Measurements from ENCODE around the gene FPR3.

The FPR3 gene

GRCh38 chr19:51820011-51820410, 25.1 kb downstream of the FPR3 start:
- H2BK120ac ChIP-seq (ENCODE audit: low read depth, low read length) = no peak overlapping the region
- 79% methylated on average over 2 of the region's 3 CpGs for WGBS
- H3K27ac ChIP-seq (ENCODE audit: low read length, poor library complexity, severe bottlenecking) = no peak overlapping the region

GRCh38 chr19:51820831-51821446, 26.0 kb downstream of the FPR3 start:
- 67% methylated on average over 7 of the region's 7 CpGs for WGBS

More at GRCh38 chr19:51820011-51820410, 25.1 kb downstream of the FPR3 start:
- Histone ChIP-seq H4K8ac (ENCODE audit: low read length) (no peak overlapping the region), H3K4ac (ENCODE audit: low read depth in 1 of 2, low read length in 2 of 2) (no peak overlapping the region), H3K79me1 (replicated peaks; ENCODE audit: low read length, poor library complexity, severe bottlenecking) (no peaks in the 10 kb centered on the region), H2AFZ (ENCODE audit: low read depth, low read length) (no peak overlapping the region), H3K18ac (ENCODE audit: low read depth in 1 of 2, low read length in 2 of 2) (no peak overlapping the region), H2AK5ac (ENCODE audit: low read length, severe bottlenecking) (no peak overlapping the region), H3K4me2 (ENCODE audit: low read length, poor library complexity, severe bottlenecking) (no peak overlapping the region), H2BK15ac (ENCODE audit: low read depth, poor library complexity, severe bottlenecking) (no peak overlapping the region), H3K4me1 (ENCODE audit: control insufficient read depth, insufficient read depth, low read depth, low read length) (no peaks in the 10 kb centered on the region), H4K91ac (ENCODE audit: low read length) (no peak overlapping the region), H3K14ac (ENCODE audit: low read length in 2 of 2) (no peak overlapping the region), H3K4me3 (ENCODE audit: insufficient read depth in 1 of 2, low read depth in 1 of 2, low read length in 2 of 2) (no peak overlapping the region), H3K23ac (ENCODE audit: low read length in 2 of 2) (no peak overlapping the region), H3K27me3 (ENCODE audit: control insufficient read depth in 1 of 2, insufficient read depth in 1 of 2, low read length in 2 of 2) (peaks cover 0 to 2% of the 10 kb centered on the region in 2 experiments), H3K36me3 (ENCODE audit: control insufficient read depth in 1 of 2, insufficient read depth in 2 of 2, low read depth in 1 of 2, low read length in 2 of 2) (no peaks in the 10 kb centered on the region), H2BK12ac (ENCODE audit: low read length in 2 of 2) (no peak overlapping the region), H3K9me3 (ENCODE audit: control insufficient read depth, low read length) (peaks cover 24% of the 10 kb centered on the region), H2BK5ac (ENCODE audit: low read depth, low read length, poor library complexity, severe bottlenecking) (no peak overlapping the region), H3K9ac (ENCODE audit: low read length) (no peak overlapping the region)
- DNase-seq = no peak

GRCh38 chr19:51821456-51821855, 26.5 kb downstream of the FPR3 start:
- no peak for DNase-seq
- Histone ChIP-seq H3K79me1 (replicated peaks; ENCODE audit: low read length, poor library complexity, severe bottlenecking) (no peaks in the 10 kb centered on the region), H2BK120ac (ENCODE audit: low read depth, low read length) (no peak overlapping the region), H3K23ac (ENCODE audit: low read length in 2 of 2) (no peak overlapping the region), H3K4me2 (ENCODE audit: low read length, poor library complexity, severe bottlenecking) (no peak overlapping the region), H3K9me3 (ENCODE audit: control insufficient read depth, low read length) (peaks cover 36% of the 10 kb centered on the region), H2BK5ac (ENCODE audit: low read depth, low read length, poor library complexity, severe bottlenecking) (no peak overlapping the region), H2AFZ (ENCODE audit: low read depth, low read length) (no peak overlapping the region), H3K27me3 (ENCODE audit: control insufficient read depth in 1 of 2, insufficient read depth in 1 of 2, low read length in 2 of 2) (peaks cover 0 to 2% of the 10 kb centered on the region in 2 experiments), H3K36me3 (ENCODE audit: control insufficient read depth in 1 of 2, insufficient read depth in 2 of 2, low read depth in 1 of 2, low read length in 2 of 2) (no peaks in the 10 kb centered on the region), H4K91ac (ENCODE audit: low read length) (no peak overlapping the region), H3K4ac (ENCODE audit: low read depth in 1 of 2, low read length in 2 of 2) (no peak overlapping the region), H4K8ac (ENCODE audit: low read length) (no peak overlapping the region), H3K9ac (ENCODE audit: low read length) (no peak overlapping the region), H3K14ac (ENCODE audit: low read length in 2 of 2) (no peak overlapping the region), H3K27ac (ENCODE audit: low read length, poor library complexity, severe bottlenecking) (no peak overlapping the region), H3K4me3 (ENCODE audit: insufficient read depth in 1 of 2, low read depth in 1 of 2, low read length in 2 of 2) (no peak overlapping the region), H3K18ac (ENCODE audit: low read depth in 1 of 2, low read length in 2 of 2) (no peak overlapping the region), H3K4me1 (ENCODE audit: control insufficient read depth, insufficient read depth, low read depth, low read length) (no peaks in the 10 kb centered on the region), H2BK12ac (ENCODE audit: low read length in 2 of 2) (no peak overlapping the region), H2AK5ac (ENCODE audit: low read length, severe bottlenecking) (no peak overlapping the region), H2BK15ac (ENCODE audit: low read depth, poor library complexity, severe bottlenecking) (no peak overlapping the region)
- 59% methylated on average over 3 of the region's 3 CpGs for WGBS

More at GRCh38 chr19:51820831-51821446, 26.0 kb downstream of the FPR3 start:
- no peaks in the 10 kb centered on the region for H3K79me1 ChIP-seq (replicated peaks; ENCODE audit: low read length, poor library complexity, severe bottlenecking)
- H2BK12ac ChIP-seq (ENCODE audit: low read length in 2 of 2) = no peak overlapping the region
- H2BK120ac ChIP-seq (ENCODE audit: low read depth, low read length) = no peak overlapping the region
- no peak overlapping the region for H3K14ac ChIP-seq (ENCODE audit: low read length in 2 of 2)
- no peak overlapping the region for H2AK5ac ChIP-seq (ENCODE audit: low read length, severe bottlenecking)
- DNase-seq = no peak
- no peak overlapping the region for H3K4ac ChIP-seq (ENCODE audit: low read depth in 1 of 2, low read length in 2 of 2)
- no peak overlapping the region for H3K23ac ChIP-seq (ENCODE audit: low read length in 2 of 2)
- no peak overlapping the region for H2BK5ac ChIP-seq (ENCODE audit: low read depth, low read length, poor library complexity, severe bottlenecking)
- no peaks in the 10 kb centered on the region for H3K4me1 ChIP-seq (ENCODE audit: control insufficient read depth, insufficient read depth, low read depth, low read length)
- no peak overlapping the region for H3K4me2 ChIP-seq (ENCODE audit: low read length, poor library complexity, severe bottlenecking)
- peaks cover 32% of the 10 kb centered on the region for H3K9me3 ChIP-seq (ENCODE audit: control insufficient read depth, low read length)
- H3K9ac ChIP-seq (ENCODE audit: low read length) = no peak overlapping the region
- no peak overlapping the region for H4K8ac ChIP-seq (ENCODE audit: low read length)
- no peak overlapping the region for H3K4me3 ChIP-seq (ENCODE audit: insufficient read depth in 1 of 2, low read depth in 1 of 2, low read length in 2 of 2)
- no peak overlapping the region for H2BK15ac ChIP-seq (ENCODE audit: low read depth, poor library complexity, severe bottlenecking)
- H3K27me3 ChIP-seq (ENCODE audit: control insufficient read depth in 1 of 2, insufficient read depth in 1 of 2, low read length in 2 of 2) = peaks cover 0 to 2% of the 10 kb centered on the region in 2 experiments
- H3K36me3 ChIP-seq (ENCODE audit: control insufficient read depth in 1 of 2, insufficient read depth in 2 of 2, low read depth in 1 of 2, low read length in 2 of 2) = no peaks in the 10 kb centered on the region
- no peak overlapping the region for H3K27ac ChIP-seq (ENCODE audit: low read length, poor library complexity, severe bottlenecking)
- H2AFZ ChIP-seq (ENCODE audit: low read depth, low read length) = no peak overlapping the region
- no peak overlapping the region for H4K91ac ChIP-seq (ENCODE audit: low read length)
- H3K18ac ChIP-seq (ENCODE audit: low read depth in 1 of 2, low read length in 2 of 2) = no peak overlapping the region

DNA sequence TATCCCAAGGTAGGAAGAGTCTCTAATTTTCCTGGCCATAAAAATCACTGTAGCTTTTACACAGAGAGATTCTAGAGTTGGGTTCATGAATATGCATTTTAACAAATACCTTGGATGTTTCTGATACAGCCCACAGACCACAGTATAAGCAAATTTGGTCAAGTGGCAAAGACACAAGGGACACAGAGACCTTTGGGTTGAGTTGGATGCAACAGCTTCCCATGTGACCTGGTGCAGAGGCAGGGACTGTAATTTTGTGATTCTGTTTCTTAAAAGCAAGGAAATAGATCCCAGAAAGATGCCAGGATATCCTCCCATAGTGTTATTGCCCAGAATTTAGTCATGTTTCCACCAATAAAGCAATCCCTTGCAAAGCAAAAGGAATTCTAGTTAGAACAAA, 27.0 kb downstream of the FPR3 start:
- Histone ChIP-seq H2AK5ac (ENCODE audit: low read length, severe bottlenecking) (no peak overlapping the region), H2BK5ac (ENCODE audit: low read depth, low read length, poor library complexity, severe bottlenecking) (no peak overlapping the region), H2BK15ac (ENCODE audit: low read depth, poor library complexity, severe bottlenecking) (no peak overlapping the region), H3K27ac (ENCODE audit: low read length, poor library complexity, severe bottlenecking) (no peak overlapping the region), H3K4ac (ENCODE audit: low read depth in 1 of 2, low read length in 2 of 2) (no peak overlapping the region), H4K8ac (ENCODE audit: low read length) (no peak overlapping the region), H3K36me3 (ENCODE audit: control insufficient read depth in 1 of 2, insufficient read depth in 2 of 2, low read depth in 1 of 2, low read length in 2 of 2) (no peaks in the 10 kb centered on the region), H3K79me1 (replicated peaks; ENCODE audit: low read length, poor library complexity, severe bottlenecking) (no peaks in the 10 kb centered on the region), H4K91ac (ENCODE audit: low read length) (no peak overlapping the region), H3K27me3 (ENCODE audit: control insufficient read depth in 1 of 2, insufficient read depth in 1 of 2, low read length in 2 of 2) (peaks cover 0 to 2% of the 10 kb centered on the region in 2 experiments), H3K4me2 (ENCODE audit: low read length, poor library complexity, severe bottlenecking) (no peak overlapping the region), H3K4me3 (ENCODE audit: insufficient read depth in 1 of 2, low read depth in 1 of 2, low read length in 2 of 2) (no peak overlapping the region), H3K9me3 (ENCODE audit: control insufficient read depth, low read length) (peaks cover 40% of the 10 kb centered on the region), H2BK120ac (ENCODE audit: low read depth, low read length) (no peak overlapping the region), H3K4me1 (ENCODE audit: control insufficient read depth, insufficient read depth, low read depth, low read length) (no peaks in the 10 kb centered on the region), H3K18ac (ENCODE audit: low read depth in 1 of 2, low read length in 2 of 2) (no peak overlapping the region), H3K23ac (ENCODE audit: low read length in 2 of 2) (no peak overlapping the region), H3K14ac (ENCODE audit: low read length in 2 of 2) (no peak overlapping the region), H3K9ac (ENCODE audit: low read length) (no peak overlapping the region), H2AFZ (ENCODE audit: low read depth, low read length) (no peak overlapping the region), H2BK12ac (ENCODE audit: low read length in 2 of 2) (no peak overlapping the region)
- no peak for DNase-seq
